ENCODE measurements around the gene COG5.

GRCh38 chr7:107446988-107447387 lies 116.7 kb downstream of the COG5 start:
- no peak for TF ChIP-seq POLR2AphosphoS5 (IDR thresholded peaks at IDR 0.05; ENCODE audit: low read depth, low read length)
- no peak for TF ChIP-seq SIN3A (IDR thresholded peaks at IDR 0.05; ENCODE audit: borderline replicate concordance, insufficient read depth, low read depth, low read length)
- no peak for TF ChIP-seq CTCF (IDR thresholded peaks at IDR 0.05)
- TF ChIP-seq REST (IDR thresholded peaks at IDR 0.05; ENCODE audit: insufficient read depth in 1 of 2, low read depth in 2 of 2, low read length in 1 of 2): no peak
